Activated CD8-positive, alpha-beta memory T cell treated with anti-CD3 and anti-CD28 coated beads, Interleukin-2, amount 50 U/mL, for 1 hour (primary cell): Measurements from ENCODE around the gene CMA1.

Source experiments
- DNase-seq: peaks from one replicate; pipeline ENCODE4 v3.0.0-alpha.2; 2020; ENCODE audit errors: extremely low read depth

CMA1 gene

GRCh38 chr14:24465805-24466204, 42.3 kb downstream of the CMA1 start:
- DNase-seq = no peak

GRCh38 chr14:24465368-24465767, 42.7 kb downstream of the CMA1 start:
- DNase-seq = no peak

GRCh38 chr14:24463884-24464785, 43.9 kb downstream of the CMA1 start:
- DNase-seq = no peak

GRCh38 chr14:24463017-24463883, 44.8 kb downstream of the CMA1 start:
- no peak for DNase-seq

- DNase-seq = no peak
These were observed 46.7 kb downstream of the CMA1 start for GRCh38 chr14:24461336-24461735.

- DNase-seq = no peak
These were observed 48.7 kb downstream of the CMA1 start for GRCh38 chr14:24459331-24459730.

GRCh38 chr14:24458736-24459135, 49.3 kb downstream of the CMA1 start:
- DNase-seq = no peak

- no peak for DNase-seq
These were observed 51.1 kb downstream of the CMA1 start for GRCh38 chr14:24456980-24457379.
